Suppressor macrophage treated with lipopolysaccharide for 1 hour (primary cell): ENCODE results near the gene HSF2BP.
"Not testable (repeated sequence)": the region's sequence is repeated elsewhere in the genome, so short reads cannot be mapped to it uniquely, and the experiment has no call there.

Source experiments
- DNase-seq, 3 donors: peaks; one replicate each; pipeline ENCODE4 v3.0.0-alpha.2; 2020 to 2022

HSF2BP gene

GRCh38 chr21:43513023-43513422 is 146.3 kb downstream of the HSF2BP start:
- DNase-seq: not testable (repeated sequence)

- DNase-seq: not testable (repeated sequence)
Measured at GRCh38 chr21:43511209-43511608, 148.1 kb downstream of the HSF2BP start.

- DNase-seq: not testable (repeated sequence)
Measured at GRCh38 chr21:43510669-43511068, 148.6 kb downstream of the HSF2BP start.

- not testable (repeated sequence) for DNase-seq
Measured at GRCh38 chr21:43503892-43504291, 155.4 kb downstream of the HSF2BP start.

- not testable (repeated sequence) for DNase-seq
Measured at GRCh38 chr21:43503075-43503750, 156.1 kb downstream of the HSF2BP start.

- DNase-seq: not testable (repeated sequence)
Measured at GRCh38 chr21:43502407-43503071, 156.7 kb downstream of the HSF2BP start.

GRCh38 chr21:43498924-43499323 is 160.4 kb downstream of the HSF2BP start:
- DNase-seq: not testable (repeated sequence)

GRCh38 chr21:43498065-43498464 is 161.2 kb downstream of the HSF2BP start:
- DNase-seq: not testable (repeated sequence)

GRCh38 chr21:43494279-43495012 is 164.8 kb downstream of the HSF2BP start:
- not testable (repeated sequence) for DNase-seq

GRCh38 chr21:43493471-43493870 is 165.8 kb downstream of the HSF2BP start:
- not testable (repeated sequence) for DNase-seq

GRCh38 chr21:43488235-43488634 is 171.1 kb downstream of the HSF2BP start:
- DNase-seq: not testable (repeated sequence)

- not testable (repeated sequence) for DNase-seq
Measured at GRCh38 chr21:43486051-43486450, 173.2 kb downstream of the HSF2BP start.

- not testable (repeated sequence) for DNase-seq
Measured at GRCh38 chr21:43485016-43485415, 174.3 kb downstream of the HSF2BP start.

GRCh38 chr21:43479197-43479596 is 180.1 kb downstream of the HSF2BP start:
- DNase-seq: not testable (repeated sequence)
